ENCODE measurements around the gene IFNLR1. TPM values are rescaled to one million over a fixed set of nuclear protein-coding genes. Genes with fewer than 3 reads are reported as not detected.
"Not testable (repeated sequence)": the region's sequence is repeated elsewhere in the genome, so short reads cannot be mapped to it uniquely, and the experiment has no call there.

The IFNLR1 gene
- total RNA-seq, 4 donors from 2014 or later = 2.6 to 37.4 (median 12.7) TPM

GRCh38 chr1:24207709-24208108, 20.6 kb upstream of the IFNLR1 start:
- Histone ChIP-seq H3K27me3 (no peaks in the 10 kb centered on the region), H3K4me3 (no peak overlapping the region), H3K27ac (no peak overlapping the region), H3K9me3 (no peaks in the 10 kb centered on the region), H3K4me1 (peaks cover 0 to 4% (median under 1%) of the 10 kb centered on the region in 4 donors), H3K36me3 (no peaks in the 10 kb centered on the region)
- 79 to 89% methylated on average over 3 to 6 of the region's 6 CpGs for WGBS, 2 donors (ENCODE audit: low coverage in 1 of 2)
- in situ Hi-C loops (cut with MboI; ENCODE audit: low pct_ligation_motif_present in 1 of 4, low pct_unique_long_range_greater_than_20kb in 1 of 4, low sequenced_read_pairs in 3 of 4) = loop anchor here in 1 of 4 donors (10.0 kb wide), 1 partner anchor 427 kb away; no protein-coding TSS in a partner anchor
- intact Hi-C loops (cut with DNase I; ENCODE audit: low total_unique reads) = no loop called here
- no peak for DNase-seq
- no peak for TF ChIP-seq POLR2AphosphoS5 (IDR thresholded peaks at IDR 0.05)
- TF ChIP-seq, protein P1, sequence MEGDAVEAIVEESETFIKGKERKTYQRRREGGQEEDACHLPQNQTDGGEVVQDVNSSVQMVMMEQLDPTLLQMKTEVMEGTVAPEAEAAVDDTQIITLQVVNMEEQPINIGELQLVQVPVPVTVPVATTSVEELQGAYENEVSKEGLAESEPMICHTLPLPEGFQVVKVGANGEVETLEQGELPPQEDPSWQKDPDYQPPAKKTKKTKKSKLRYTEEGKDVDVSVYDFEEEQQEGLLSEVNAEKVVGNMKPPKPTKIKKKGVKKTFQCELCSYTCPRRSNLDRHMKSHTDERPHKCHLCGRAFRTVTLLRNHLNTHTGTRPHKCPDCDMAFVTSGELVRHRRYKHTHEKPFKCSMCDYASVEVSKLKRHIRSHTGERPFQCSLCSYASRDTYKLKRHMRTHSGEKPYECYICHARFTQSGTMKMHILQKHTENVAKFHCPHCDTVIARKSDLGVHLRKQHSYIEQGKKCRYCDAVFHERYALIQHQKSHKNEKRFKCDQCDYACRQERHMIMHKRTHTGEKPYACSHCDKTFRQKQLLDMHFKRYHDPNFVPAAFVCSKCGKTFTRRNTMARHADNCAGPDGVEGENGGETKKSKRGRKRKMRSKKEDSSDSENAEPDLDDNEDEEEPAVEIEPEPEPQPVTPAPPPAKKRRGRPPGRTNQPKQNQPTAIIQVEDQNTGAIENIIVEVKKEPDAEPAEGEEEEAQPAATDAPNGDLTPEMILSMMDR (IDR thresholded peaks at IDR 0.05) = no peak
- no peak for TF ChIP-seq EP300 (IDR thresholded peaks at IDR 0.05; ENCODE audit: low read depth)
- no peak for TF ChIP-seq POLR2A (IDR thresholded peaks at IDR 0.05)

- H3K36me3 ChIP-seq; H3K27ac ChIP-seq; H3K9me3 ChIP-seq; H3K4me3 ChIP-seq; DNase-seq; H3K4me1 ChIP-seq; H3K27me3 ChIP-seq; intact Hi-C loops (cut with DNase I; ENCODE audit: low total_unique reads): not testable (repeated sequence)
- in situ Hi-C loops (cut with MboI; ENCODE audit: low pct_ligation_motif_present in 1 of 4, low pct_unique_long_range_greater_than_20kb in 1 of 4, low sequenced_read_pairs in 3 of 4) = loop anchor here in 1 of 4 donors (10.0 kb wide), 1 partner anchor 427 kb away; no protein-coding TSS in a partner anchor
- WGBS, 2 donors (ENCODE audit: low coverage in 1 of 2) = 80 to 100% methylated on average over 1 to 9 of the region's 9 CpGs
These were observed 20.3 kb upstream of the IFNLR1 start for GRCh38 chr1:24207395-24207687.

DNA sequence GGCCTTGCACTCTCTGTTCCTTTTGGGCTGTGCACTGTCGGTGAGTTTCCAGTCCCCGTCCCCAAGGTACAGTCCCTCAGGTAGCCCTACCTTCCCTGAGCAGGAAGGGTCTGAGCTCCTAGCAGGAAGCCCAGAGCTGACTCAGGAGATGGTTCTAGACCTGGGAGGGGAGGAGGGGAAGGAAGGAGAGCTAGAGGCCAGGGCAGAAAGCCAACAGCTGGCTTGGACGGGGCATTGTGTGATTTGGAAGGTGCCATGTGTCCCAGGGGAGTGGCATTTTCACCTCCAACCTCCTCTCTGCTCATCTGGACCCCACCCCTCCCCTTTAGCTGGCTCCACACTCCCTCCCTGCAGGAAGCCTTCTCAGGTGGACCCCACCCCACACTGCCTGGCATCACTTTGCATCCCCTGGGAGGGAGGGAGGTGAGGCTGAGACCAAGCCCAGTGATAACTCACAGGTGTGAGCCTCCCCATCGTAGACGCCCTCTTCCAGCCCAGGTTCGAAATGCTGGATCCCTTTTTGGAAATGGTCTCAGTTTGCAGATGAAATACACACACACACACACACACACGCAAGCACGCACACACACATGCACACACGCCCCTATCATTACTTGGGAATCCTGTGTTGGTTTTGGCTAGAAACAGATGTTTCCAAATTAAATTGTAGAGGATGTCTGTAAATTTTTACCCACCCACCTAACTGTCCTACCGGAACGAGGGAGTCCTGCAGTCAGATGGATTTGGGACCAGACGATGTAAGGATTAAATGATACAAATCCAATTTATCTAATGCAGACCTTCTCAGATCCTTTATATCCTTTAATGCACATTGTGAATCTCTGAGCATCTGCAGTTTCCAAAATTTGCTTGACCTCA, 19.7 kb upstream of the IFNLR1 start:
- 62 to 87% methylated on average over 5 to 12 of the region's 12 CpGs for WGBS, 2 donors (ENCODE audit: low coverage in 1 of 2)
- H3K27me3 ChIP-seq = no peaks in the 10 kb centered on the region
- intact Hi-C loops (cut with DNase I; ENCODE audit: low total_unique reads) (no loop called here), in situ Hi-C loops (cut with MboI; ENCODE audit: low pct_ligation_motif_present in 1 of 4, low pct_unique_long_range_greater_than_20kb in 1 of 4, low sequenced_read_pairs in 3 of 4) (loop anchor here in 1 of 4 donors (10.0 kb wide), 1 partner anchor 428 kb away; no protein-coding TSS in a partner anchor)
- no peaks in the 10 kb centered on the region for H3K9me3 ChIP-seq
- H3K4me1 ChIP-seq = peaks cover 3 to 12% (median 6%) of the 10 kb centered on the region in 4 donors
- TF ChIP-seq, protein P1 (IDR thresholded peaks at IDR 0.05) = no peak
- TF ChIP-seq POLR2AphosphoS5 (IDR thresholded peaks at IDR 0.05) (no peak), POLR2A (IDR thresholded peaks at IDR 0.05) (no peak), EP300 (IDR thresholded peaks at IDR 0.05; ENCODE audit: low read depth) (no peak)
- H3K4me3 ChIP-seq = no peak overlapping the region
- no peaks in the 10 kb centered on the region for H3K36me3 ChIP-seq
- no peak overlapping the region for H3K27ac ChIP-seq
- DNase-seq = no peak

GRCh38 chr1:24206083-24206464, 19.0 kb upstream of the IFNLR1 start:
- in situ Hi-C loops (cut with MboI; ENCODE audit: low pct_ligation_motif_present in 1 of 4, low pct_unique_long_range_greater_than_20kb in 1 of 4, low sequenced_read_pairs in 3 of 4) (loop anchor here in 1 of 4 donors (10.0 kb wide), 1 partner anchor 429 kb away; no protein-coding TSS in a partner anchor), intact Hi-C loops (cut with DNase I; ENCODE audit: low total_unique reads) (no loop called here)
- Histone ChIP-seq H3K4me3 (no peak overlapping the region), H3K9me3 (no peaks in the 10 kb centered on the region), H3K27ac (no peak overlapping the region), H3K4me1 (peaks cover 3 to 12% (median 6%) of the 10 kb centered on the region in 4 donors), H3K27me3 (no peaks in the 10 kb centered on the region), H3K36me3 (no peaks in the 10 kb centered on the region)
- TF ChIP-seq POLR2A (IDR thresholded peaks at IDR 0.05) (no peak), EP300 (IDR thresholded peaks at IDR 0.05; ENCODE audit: low read depth) (no peak), POLR2AphosphoS5 (IDR thresholded peaks at IDR 0.05) (no peak)
- TF ChIP-seq, protein P1 (IDR thresholded peaks at IDR 0.05) = no peak
- no peak for DNase-seq
- 80% methylated on average over 12 of the region's 12 CpGs; no CpG with 5 or more reads in 1 of the 2 donors for WGBS, 2 donors (ENCODE audit: low coverage in 1 of 2)

Measured in transverse colon (tissue), 4 donors.